Endothelial cell of umbilical vein (primary cell): ENCODE data around the gene RPS21. TPM values are rescaled to one million over a fixed set of nuclear protein-coding genes. Genes with fewer than 3 reads are reported as not detected.
"Not testable (repeated sequence)": the region's sequence is repeated elsewhere in the genome, so short reads cannot be mapped to it uniquely, and the experiment has no call there.

ENCODE experiments used
- BruUV-seq: library from RNA; stranded (reverse); fragments of 400-500 nt; replicated peaks from 2 replicates; lab custom pipeline; 2021; lab: Mats Ljungman, UMichigan
- CTCF ChIA-PET: fragments of 300-600, 350-600 bp; sonication (Branson Sonifier 250); formaldehyde crosslinking; loops from one replicate; lab custom pipeline; 2021; ENCODE audit warnings: antibody characterized with exemption, inconsistent platforms; lab: Charles Lee
- POLR2A ChIA-PET: fragments of 300-600, 350-600 bp; sonication (Branson Sonifier 250); formaldehyde crosslinking; loops from one replicate; lab custom pipeline; 2021; ENCODE audit warnings: antibody characterized with exemption, inconsistent platforms; lab: Charles Lee
- DNase-seq: peaks from one replicate; pipeline ENCODE4 v3.0.0-alpha.2; 2011; ENCODE audit warnings: low read depth, low spot score
- FAIRE-seq: peaks from 2 replicates; lab custom pipeline; 2011; peaks lifted over from hg19 to GRCh38; lab: Jason Lieb, UNC
- H2AFZ ChIP-seq: 2 replicates; pipeline ENCODE4 v1.6.0; 2012; ENCODE audit warnings: low read depth, low read length, control low read depth, inconsistent platforms
- H3K27ac ChIP-seq: 2 replicates; pipeline ENCODE4 v1.5.1; 2011; ENCODE audit warnings: low read depth, mild to moderate bottlenecking, control low read depth, low read length, moderate library complexity; ENCODE audit not compliant: insufficient read depth
- H3K27me3 ChIP-seq, 2 experiments: 2 replicates each; pipeline versions ENCODE4 v1.6.0 to v1.6.1; 2011; ENCODE audit warnings: low read length in 2 of 2, mixed read lengths in 1 of 2; ENCODE audit not compliant: control insufficient read depth in 2 of 2, insufficient read depth in 2 of 2
- H3K36me3 ChIP-seq, 2 experiments: 2 replicates in 1 of 2; 3 replicates in 1 of 2; pipeline ENCODE4 v1.5.1; 2011; ENCODE audit warnings: low read length in 2 of 2, mild to moderate bottlenecking in 1 of 2, moderate library complexity in 1 of 2; ENCODE audit not compliant: control insufficient read depth in 2 of 2, insufficient read depth in 2 of 2; ENCODE audit errors: extremely low read depth in 1 of 2
- H3K4me1 ChIP-seq: 3 replicates; pipeline ENCODE4 v1.5.1; 2011; ENCODE audit warnings: mild to moderate bottlenecking, low read length; ENCODE audit not compliant: control insufficient read depth, insufficient read depth; ENCODE audit errors: extremely low read depth
- H3K4me2 ChIP-seq: 2 replicates; pipeline ENCODE4 v1.6.1; 2011; ENCODE audit warnings: low read length, control low read depth, mixed read lengths; ENCODE audit not compliant: insufficient read depth
- H3K4me3 ChIP-seq, 3 experiments: fragments of 200-600 bp in 1 of 3; sonication (generic), shearing (Covaris generic) in 1 of 3; replicated peaks in 1 of 3; 2 replicates each; pipeline ENCODE4 v1.5.1; 2011 to 2016; ENCODE audit warnings: control low read depth in 3 of 3, low read length in 3 of 3, mild to moderate bottlenecking in 2 of 3, inconsistent platforms in 1 of 3, low read depth in 1 of 3, moderate library complexity in 1 of 3; ENCODE audit not compliant: insufficient read depth in 1 of 3
- H3K79me2 ChIP-seq: 2 replicates; pipeline ENCODE4 v1.6.0; 2012; ENCODE audit warnings: low read length, inconsistent platforms; ENCODE audit not compliant: control insufficient read depth, insufficient read depth
- H3K9ac ChIP-seq: replicated peaks from 2 replicates; pipeline ENCODE3; 2011; ENCODE audit warnings: low read length, control low read depth; ENCODE audit not compliant: insufficient read depth; ENCODE audit errors: extremely low read depth
- H3K9me1 ChIP-seq: replicated peaks from 3 replicates; pipeline ENCODE4 v1.6.0; 2011; ENCODE audit warnings: mild to moderate bottlenecking, low read length; ENCODE audit not compliant: control insufficient read depth, insufficient read depth; ENCODE audit errors: extremely low read depth
- H3K9me3 ChIP-seq: replicated peaks from 2 replicates; pipeline ENCODE4 v1.5.1; 2012; ENCODE audit warnings: low read length, inconsistent platforms; ENCODE audit not compliant: control insufficient read depth, insufficient read depth
- H4K20me1 ChIP-seq: replicated peaks from 2 replicates; pipeline ENCODE3; 2011; ENCODE audit warnings: mild to moderate bottlenecking, low read length; ENCODE audit not compliant: control insufficient read depth, insufficient read depth; ENCODE audit errors: extremely low read depth
- CTCF ChIP-seq, 2 donors: IDR thresholded peaks; 1 replicate in 1 of 2; 2 replicates in 1 of 2; pipeline ENCODE4 v1.5.1; 2011; ENCODE audit warnings: low read length in 2 of 2, mild to moderate bottlenecking in 2 of 2, moderate library complexity in 2 of 2, control low read depth in 1 of 2, inconsistent platforms in 1 of 2, low read depth in 1 of 2; ENCODE audit not compliant: insufficient read depth in 1 of 2; ENCODE audit errors: extremely low read depth in 1 of 2
- EZH2 ChIP-seq: IDR thresholded peaks from 2 replicates; pipeline ENCODE4 v1.6.1; 2012; ENCODE audit warnings: borderline replicate concordance, low read depth, mild to moderate bottlenecking, moderate library complexity, low read length, inconsistent platforms; ENCODE audit not compliant: severe bottlenecking
- FOS ChIP-seq: IDR thresholded peaks from 2 replicates; pipeline ENCODE4 v1.6.1; 2011; ENCODE audit warnings: mild to moderate bottlenecking, low read length, moderate library complexity, borderline replicate concordance; ENCODE audit not compliant: insufficient read depth
- GATA2 ChIP-seq: IDR thresholded peaks from 2 replicates; pipeline ENCODE4 v1.7.0; 2011; ENCODE audit warnings: low read depth, mild to moderate bottlenecking, moderate library complexity, mixed read lengths, low read length; ENCODE audit not compliant: insufficient read length, insufficient read depth
- MAX ChIP-seq: IDR thresholded peaks from 2 replicates; pipeline ENCODE4 v1.6.1; 2011; ENCODE audit not compliant: insufficient read depth, insufficient read length
- MYC ChIP-seq: IDR thresholded peaks from one replicate; pipeline ENCODE4 v1.6.1; 2011; ENCODE audit warnings: mild to moderate bottlenecking, low read depth, low read length
- POLR2A ChIP-seq: IDR thresholded peaks from 2 replicates; pipeline ENCODE4 v1.6.1; 2012; ENCODE audit warnings: low read depth, mild to moderate bottlenecking, control low read depth, low read length
- dilution Hi-C: fragments of 300-500 bp; cut with MboI; formaldehyde crosslinking; loops from one replicate; pipeline ENCODE4 v1.15.0; 2019; ENCODE audit warnings: low sequenced_read_pairs; ENCODE audit not compliant: extremely low pct_ligation_motif_present
- intact Hi-C: fragments of 100-400 bp; cut with micrococcal nuclease; formaldehyde crosslinking; loops from one replicate; pipeline ENCODE4 v1.10.0; 2022
- polyA plus RNA-seq, 4 experiments: library from polyadenylated mRNA; depleted of rRNA in 3 of 4; stranded (reverse) in 3 of 4; unstranded in 1 of 4; fragments of >200 nt; gene quantifications; 2 replicates each; pipeline versions ENCODE4 v1.2.1 to v1.2.3, GENCODE V29; 2011 to 2012; ENCODE audit warnings: missing spikeins in 1 of 4
- total RNA-seq: library from RNA; stranded (reverse); gene quantifications from 2 replicates; pipeline ENCODE4 v1.2.3, GENCODE V29; 2021

Gene RPS21
- total and polyA plus RNA-seq, 2 donors (not counting 3 experiments of a cell fraction or from before 2014, with no cell fraction given): 1,644 to 7,710 TPM

GRCh38 chr20:62372042-62372993, 14.6 kb upstream of the RPS21 start:
- no peak overlapping the region for H3K27ac ChIP-seq
- H3K9me1 ChIP-seq: no peaks in the 10 kb centered on the region
- dilution Hi-C loops: no loop called here
- no peak overlapping the region for H3K9ac ChIP-seq
- FAIRE-seq (no peak), DNase-seq (no peak)
- TF ChIP-seq MYC: no peak
- TF ChIP-seq CTCF (IDR thresholded peaks at IDR 0.05; ENCODE audit: extremely low read depth in 1 of 2, insufficient read depth in 1 of 2, low read depth in 1 of 2, low read length in 2 of 2): no peak
- TF ChIP-seq POLR2A: no peak
- TF ChIP-seq MAX: no peak
- no peak for TF ChIP-seq EZH2
- TF ChIP-seq FOS: no peak
- TF ChIP-seq GATA2: no peak
- no peak overlapping the region for H3K4me3 ChIP-seq
- no peaks in the 10 kb centered on the region for H3K79me2 ChIP-seq
- BruUV-seq: no TSS peak
- no peaks in the 10 kb centered on the region for H3K36me3 ChIP-seq
- intact Hi-C loops: no loop called here
- no peak overlapping the region for H3K4me2 ChIP-seq
- no peaks in the 10 kb centered on the region for H4K20me1 ChIP-seq
- POLR2A ChIA-PET: interaction anchor here (0.5 kb wide), 1 partner anchor 65 kb away, joined by 4 read pairs; no protein-coding TSS in a partner anchor
- CTCF ChIA-PET: no interaction called here
- H3K9me3 ChIP-seq: no peaks in the 10 kb centered on the region
- H3K27me3 ChIP-seq: no peaks in the 10 kb centered on the region
- no peak overlapping the region for H2AFZ ChIP-seq
- H3K4me1 ChIP-seq: peaks cover 16% of the 10 kb centered on the region

- CTCF ChIA-PET: interaction anchor here (1.4 to 9.9 kb wide), 3 partner anchors 7 to 12 kb away, joined by 6 to 179 read pairs (median 11); partner anchors contain the start of genes LAMA5 and RPS21
- intact Hi-C loops: not testable (repeated sequence)
Observed at GRCh38 chr20:62373631-62374179, 13.2 kb upstream of the RPS21 start.

More at GRCh38 chr20:62373631-62374179, 13.2 kb upstream of the RPS21 start:
- BruUV-seq, FAIRE-seq, H3K9me3 ChIP-seq, DNase-seq, H4K20me1 ChIP-seq, H3K79me2 ChIP-seq, H3K4me1 ChIP-seq, H3K36me3 ChIP-seq, H3K27ac ChIP-seq, H3K9ac ChIP-seq, H3K4me2 ChIP-seq, dilution Hi-C loops, H2AFZ ChIP-seq, H3K9me1 ChIP-seq, POLR2A ChIA-PET, H3K27me3 ChIP-seq, H3K4me3 ChIP-seq: not testable (repeated sequence)
